ENCODE results near the gene CIAO3.

DNA sequence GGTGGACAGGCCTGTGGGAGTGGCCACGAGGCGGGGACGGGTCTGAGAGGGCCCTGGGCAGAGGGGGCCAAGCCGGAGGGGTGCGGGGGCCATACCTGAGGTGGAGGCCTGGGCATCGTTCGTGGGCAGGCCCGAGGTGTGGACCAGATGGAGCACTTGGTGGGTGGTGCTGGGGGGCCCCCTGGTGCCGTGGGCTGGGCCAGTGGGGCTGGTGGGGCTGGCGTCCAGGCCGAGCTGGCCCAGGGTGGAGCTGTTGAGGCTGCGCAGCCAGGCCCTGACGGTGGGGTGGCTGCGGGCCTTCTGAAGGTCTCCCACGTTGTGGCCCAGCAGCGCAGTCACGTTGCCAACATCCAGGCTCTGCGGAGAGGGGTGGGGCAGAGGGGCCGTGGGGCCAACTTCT lies 29.1 kb upstream of the CIAO3 start:
- TF ChIP-seq, protein P1, sequence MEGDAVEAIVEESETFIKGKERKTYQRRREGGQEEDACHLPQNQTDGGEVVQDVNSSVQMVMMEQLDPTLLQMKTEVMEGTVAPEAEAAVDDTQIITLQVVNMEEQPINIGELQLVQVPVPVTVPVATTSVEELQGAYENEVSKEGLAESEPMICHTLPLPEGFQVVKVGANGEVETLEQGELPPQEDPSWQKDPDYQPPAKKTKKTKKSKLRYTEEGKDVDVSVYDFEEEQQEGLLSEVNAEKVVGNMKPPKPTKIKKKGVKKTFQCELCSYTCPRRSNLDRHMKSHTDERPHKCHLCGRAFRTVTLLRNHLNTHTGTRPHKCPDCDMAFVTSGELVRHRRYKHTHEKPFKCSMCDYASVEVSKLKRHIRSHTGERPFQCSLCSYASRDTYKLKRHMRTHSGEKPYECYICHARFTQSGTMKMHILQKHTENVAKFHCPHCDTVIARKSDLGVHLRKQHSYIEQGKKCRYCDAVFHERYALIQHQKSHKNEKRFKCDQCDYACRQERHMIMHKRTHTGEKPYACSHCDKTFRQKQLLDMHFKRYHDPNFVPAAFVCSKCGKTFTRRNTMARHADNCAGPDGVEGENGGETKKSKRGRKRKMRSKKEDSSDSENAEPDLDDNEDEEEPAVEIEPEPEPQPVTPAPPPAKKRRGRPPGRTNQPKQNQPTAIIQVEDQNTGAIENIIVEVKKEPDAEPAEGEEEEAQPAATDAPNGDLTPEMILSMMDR (IDR thresholded peaks at IDR 0.05), result no peak
- TF ChIP-seq POLR2A (IDR thresholded peaks at IDR 0.05), result no peak
